GM12891 (cell line): Measurements from ENCODE around the gene CLRN1.

ENCODE experiments used
- DNase-seq: peaks from one replicate; pipeline ENCODE4 v3.0.0; 2011; ENCODE audit warnings: low spot score; ENCODE audit not compliant: insufficient read length
- FAIRE-seq: peaks from 2 replicates; lab custom pipeline; 2011; peaks lifted over from hg19 to GRCh38; lab: Jason Lieb, UNC
- PAX5 ChIP-seq: IDR thresholded peaks from 2 replicates; pipeline ENCODE4 v1.6.1; 2011; ENCODE audit warnings: low read length, moderate library complexity, mild to moderate bottlenecking; ENCODE audit not compliant: insufficient read depth, severe bottlenecking
- POLR2A ChIP-seq: IDR thresholded peaks from 2 replicates; pipeline ENCODE4 v1.6.1; 2011; ENCODE audit warnings: low read depth, low read length, control low read depth
- POLR2AphosphoS5 ChIP-seq: IDR thresholded peaks from 2 replicates; pipeline ENCODE4 v1.6.1; 2011; ENCODE audit warnings: low read depth, low read length, control low read depth
- POU2F2 ChIP-seq: IDR thresholded peaks from 2 replicates; pipeline ENCODE4 v1.6.1; 2011; ENCODE audit warnings: low read depth, mild to moderate bottlenecking, control low read depth, low read length, moderate library complexity
- SPI1 ChIP-seq: IDR thresholded peaks from 2 replicates; pipeline ENCODE4 v1.6.1; 2011; ENCODE audit warnings: low read depth, low read length, control low read depth
- TAF1 ChIP-seq: IDR thresholded peaks from 2 replicates; pipeline ENCODE4 v1.6.1; 2011; ENCODE audit warnings: low read depth, low read length, control low read depth

CLRN1 gene

GRCh38 chr3:150978566-150979148 is 6.1 kb upstream of the CLRN1 start:
- no peak for TF ChIP-seq POLR2AphosphoS5
- TF ChIP-seq POLR2A = no peak
- TF ChIP-seq TAF1 = no peak
- TF ChIP-seq PAX5 = no peak
- no peak for TF ChIP-seq SPI1
- no peak for TF ChIP-seq POU2F2
- FAIRE-seq (no peak), DNase-seq (no peak)

GRCh38 chr3:150975992-150976368 is 3.5 kb upstream of the CLRN1 start:
- no peak for DNase-seq
- TF ChIP-seq POU2F2 = no peak
- no peak for TF ChIP-seq POLR2AphosphoS5
- TF ChIP-seq POLR2A = no peak
- no peak for TF ChIP-seq SPI1
- TF ChIP-seq PAX5 = no peak
- no peak for TF ChIP-seq TAF1
- no peak for FAIRE-seq

DNA sequence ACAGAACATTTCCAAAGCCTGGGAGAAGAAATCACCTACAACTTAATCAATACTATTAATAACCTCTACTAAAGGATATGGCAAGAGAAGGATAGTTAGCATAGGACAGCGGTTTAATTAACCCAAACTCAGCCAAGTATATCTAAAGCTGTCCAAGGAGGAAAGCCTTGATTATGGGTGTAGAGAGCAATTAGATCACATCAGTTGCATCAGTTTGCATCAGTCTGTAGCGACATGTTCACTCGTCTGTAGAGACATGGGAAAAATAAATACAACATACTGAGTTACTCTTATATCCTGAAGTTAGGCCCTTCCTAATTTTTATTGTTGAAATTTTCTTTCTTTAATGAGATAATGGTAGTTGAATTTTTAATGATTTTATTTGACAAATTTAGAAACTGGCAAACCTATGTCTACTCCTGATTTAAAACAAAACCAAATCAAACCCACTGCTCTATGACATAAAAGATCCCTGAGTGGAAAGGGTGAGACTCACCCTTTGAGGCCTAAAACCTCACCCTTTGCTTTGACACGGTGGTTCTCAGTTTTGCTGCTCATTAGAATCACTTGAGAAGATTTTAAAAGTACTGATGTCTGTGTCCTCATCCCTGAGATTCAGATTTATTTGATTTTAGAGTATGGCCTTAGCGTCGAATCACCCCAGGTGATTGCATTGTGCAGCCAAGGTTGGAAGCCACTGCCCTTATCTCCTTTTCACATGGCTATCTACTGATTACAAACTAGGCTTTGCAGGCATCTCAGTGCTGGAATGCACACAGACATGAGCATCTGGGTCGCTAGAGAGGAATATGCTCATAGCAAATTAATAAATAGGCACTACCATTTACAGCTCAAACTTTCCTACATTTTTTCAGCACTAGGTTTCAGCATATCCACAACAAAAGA is 2.8 kb upstream of the CLRN1 start:
- DNase-seq (no peak), FAIRE-seq (no peak)
- TF ChIP-seq PAX5 = no peak
- no peak for TF ChIP-seq POU2F2
- no peak for TF ChIP-seq POLR2A
- TF ChIP-seq POLR2AphosphoS5 = no peak
- no peak for TF ChIP-seq SPI1
- TF ChIP-seq TAF1 = no peak

- TF ChIP-seq POU2F2 = no peak
- no peak for TF ChIP-seq POLR2A
- TF ChIP-seq SPI1 = no peak
- TF ChIP-seq TAF1 = no peak
- TF ChIP-seq PAX5 = no peak
- TF ChIP-seq POLR2AphosphoS5 = no peak
- FAIRE-seq = no peak
- DNase-seq = no peak
These were observed 1.7 kb downstream of the CLRN1 start for GRCh38 chr3:150970665-150971324.

DNA sequence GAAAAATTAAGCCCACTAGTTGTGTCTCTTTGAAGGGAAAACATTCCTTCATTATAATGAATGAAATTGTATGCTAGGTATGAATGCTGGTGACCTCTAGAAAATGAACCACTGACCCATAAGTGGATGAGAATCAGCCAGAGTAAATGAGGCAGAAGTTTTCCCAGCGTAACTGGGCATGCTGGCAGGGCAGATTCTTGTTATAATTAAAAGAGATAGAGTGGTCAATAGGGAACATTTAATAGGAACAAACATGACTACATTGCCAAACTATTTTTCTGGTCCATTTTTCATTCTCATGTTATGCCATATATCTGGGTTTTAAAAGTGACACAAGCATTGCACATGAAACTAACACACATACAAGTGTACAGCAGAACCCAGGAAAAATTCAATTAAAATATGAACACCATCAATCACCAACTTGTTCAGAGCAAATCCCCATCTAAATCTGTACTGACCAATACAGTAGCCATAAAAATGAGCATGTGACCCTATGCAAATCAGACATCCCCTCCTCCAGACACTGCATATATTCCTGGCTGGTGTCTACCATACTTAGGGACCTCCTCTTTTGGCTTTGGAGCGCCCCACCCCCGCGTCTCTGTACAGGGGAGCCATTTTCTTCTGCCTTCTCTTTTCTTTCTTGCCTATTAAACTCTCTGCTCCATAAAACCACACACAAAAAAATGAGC is 4.0 kb downstream of the CLRN1 start:
- no peak for DNase-seq
- TF ChIP-seq PAX5 = no peak
- TF ChIP-seq SPI1 = no peak
- TF ChIP-seq POU2F2 = no peak
- no peak for TF ChIP-seq POLR2AphosphoS5
- TF ChIP-seq POLR2A = no peak
- TF ChIP-seq TAF1 = no peak
- no peak for FAIRE-seq

- DNase-seq (no peak), FAIRE-seq (no peak)
- TF ChIP-seq SPI1 (no peak), POLR2A (no peak), POU2F2 (no peak), POLR2AphosphoS5 (no peak), TAF1 (no peak), PAX5 (no peak)
These were observed 7.1 kb downstream of the CLRN1 start for GRCh38 chr3:150965436-150965835.

DNA sequence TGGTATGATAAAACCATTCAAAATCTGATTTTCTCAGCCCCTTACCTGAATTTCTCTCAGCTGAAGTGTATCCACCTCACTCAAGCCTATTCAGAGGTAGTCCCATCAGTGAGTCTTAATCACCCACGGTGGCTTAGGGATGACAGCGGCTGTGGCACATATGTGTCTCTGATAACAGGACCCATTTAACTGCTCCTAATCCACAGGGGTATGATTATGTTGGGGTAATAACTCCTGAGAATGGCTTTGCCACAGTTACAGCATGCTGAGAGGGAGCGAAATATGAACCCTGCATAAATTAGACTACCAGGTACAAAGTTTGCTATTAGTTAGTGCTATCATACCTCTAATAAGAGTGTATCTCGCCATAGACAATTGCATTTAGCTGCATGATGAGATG is 10.6 kb downstream of the CLRN1 start:
- TF ChIP-seq PAX5 (no peak), POLR2A (no peak)
- DNase-seq (no peak), FAIRE-seq (no peak)

- no peak for DNase-seq
- FAIRE-seq = no peak
- no peak for TF ChIP-seq POLR2A
- TF ChIP-seq TAF1 = no peak
- TF ChIP-seq POLR2AphosphoS5 = no peak
- TF ChIP-seq PAX5 = no peak
- TF ChIP-seq POU2F2 = no peak
- no peak for TF ChIP-seq SPI1
These were observed 11.5 kb downstream of the CLRN1 start for GRCh38 chr3:150960708-150961684.
